HepG2 (cell line): ENCODE data around the gene ZNF77. TPM values are rescaled to one million over a fixed set of nuclear protein-coding genes. Genes with fewer than 3 reads are reported as not detected.

Source experiments
- CHD4 ChIP-seq: fragments of 200-600 bp; sonication (generic); IDR thresholded peaks from 2 replicates; pipeline ENCODE4 v1.7.0; 2017; ENCODE audit warnings: mild to moderate bottlenecking, low read length, borderline replicate concordance
- GTF2F1 ChIP-seq: fragments of 150-350 bp; IDR thresholded peaks from 2 replicates; pipeline ENCODE4 v1.6.1; 2014; ENCODE audit warnings: low read length
- MYNN ChIP-seq: sonication (generic); formaldehyde crosslinking; IDR thresholded peaks from 2 replicates; pipeline ENCODE4 v1.4.0; 2020; ENCODE audit warnings: mild to moderate bottlenecking, low read depth, missing genetic modification reagents
- ZNF20 ChIP-seq: sonication (generic); formaldehyde crosslinking; IDR thresholded peaks from 2 replicates; pipeline ENCODE4 v1.4.0; 2020; ENCODE audit warnings: mild to moderate bottlenecking, moderate library complexity, missing genetic modification reagents
- ZNF563 ChIP-seq: sonication (generic); formaldehyde crosslinking; IDR thresholded peaks from 2 replicates; pipeline ENCODE4 v1.8.0; 2022; ENCODE audit warnings: mild to moderate bottlenecking, moderate library complexity, missing genetic modification reagents
- polyA plus RNA-seq, 8 experiments: library from polyadenylated mRNA; depleted of rRNA in 3 of 8; stranded (reverse) in 7 of 8; unstranded in 1 of 8; fragments of >200 nt; fragmentation: Illumina TruSeq in 4 of 8; extraction: Trizol in 4 of 8; gene quantifications; 2 replicates each; pipeline versions ENCODE4 v1.2.1 to v1.2.3, GENCODE V29; 2011 to 2016; ENCODE audit warnings: low read depth in 4 of 8, missing spikeins in 1 of 8, mixed read lengths in 1 of 8; ENCODE audit not compliant: insufficient read depth in 1 of 8
- total RNA-seq, 5 experiments: library from RNA; depleted of rRNA; stranded (reverse); fragments of >200 nt; fragmentation: Illumina TruSeq; extraction: Trizol; gene quantifications; 2 replicates each; pipeline ENCODE4 v1.2.3, GENCODE V29; 2016; ENCODE audit warnings: low read depth in 1 of 5
- TF ChIP-seq, protein P1 (sequence below): sonication (generic); formaldehyde crosslinking; IDR thresholded peaks from 2 replicates; pipeline ENCODE4 v1.8.0; 2022; ENCODE audit warnings: mild to moderate bottlenecking, missing genetic modification reagents, moderate library complexity
- TF ChIP-seq, protein P2 (sequence below): sonication (generic); formaldehyde crosslinking; IDR thresholded peaks from 2 replicates; pipeline ENCODE4 v1.4.0; 2020; ENCODE audit warnings: missing genetic modification reagents, borderline replicate concordance
- TF ChIP-seq, protein P3 (sequence below), 2 experiments: sonication (generic) in 1 of 2; formaldehyde crosslinking in 1 of 2; IDR thresholded peaks; 2 replicates each; pipeline versions ENCODE4 v1.6.1 to v1.9.0; 2014 to 2022; ENCODE audit warnings: antibody characterized with exemption in 1 of 2, borderline replicate concordance in 1 of 2, inconsistent platforms in 1 of 2, low read depth in 1 of 2, missing genetic modification reagents in 1 of 2
- TF ChIP-seq, protein P4 (sequence below): sonication (generic); formaldehyde crosslinking; IDR thresholded peaks from 2 replicates; pipeline ENCODE4 v1.4.0; 2020; ENCODE audit warnings: mild to moderate bottlenecking, missing genetic modification reagents
- TF ChIP-seq, protein P5 (sequence below): sonication (generic); formaldehyde crosslinking; IDR thresholded peaks from 2 replicates; pipeline ENCODE4 v1.4.0; 2020; ENCODE audit warnings: low read depth, missing genetic modification reagents

Gene ZNF77
- total and polyA plus RNA-seq, 2 of the 13 experiments (the other 11 are each of a cell fraction or from before 2014, with no cell fraction given): 7.1 to 11.5 TPM

DNA sequence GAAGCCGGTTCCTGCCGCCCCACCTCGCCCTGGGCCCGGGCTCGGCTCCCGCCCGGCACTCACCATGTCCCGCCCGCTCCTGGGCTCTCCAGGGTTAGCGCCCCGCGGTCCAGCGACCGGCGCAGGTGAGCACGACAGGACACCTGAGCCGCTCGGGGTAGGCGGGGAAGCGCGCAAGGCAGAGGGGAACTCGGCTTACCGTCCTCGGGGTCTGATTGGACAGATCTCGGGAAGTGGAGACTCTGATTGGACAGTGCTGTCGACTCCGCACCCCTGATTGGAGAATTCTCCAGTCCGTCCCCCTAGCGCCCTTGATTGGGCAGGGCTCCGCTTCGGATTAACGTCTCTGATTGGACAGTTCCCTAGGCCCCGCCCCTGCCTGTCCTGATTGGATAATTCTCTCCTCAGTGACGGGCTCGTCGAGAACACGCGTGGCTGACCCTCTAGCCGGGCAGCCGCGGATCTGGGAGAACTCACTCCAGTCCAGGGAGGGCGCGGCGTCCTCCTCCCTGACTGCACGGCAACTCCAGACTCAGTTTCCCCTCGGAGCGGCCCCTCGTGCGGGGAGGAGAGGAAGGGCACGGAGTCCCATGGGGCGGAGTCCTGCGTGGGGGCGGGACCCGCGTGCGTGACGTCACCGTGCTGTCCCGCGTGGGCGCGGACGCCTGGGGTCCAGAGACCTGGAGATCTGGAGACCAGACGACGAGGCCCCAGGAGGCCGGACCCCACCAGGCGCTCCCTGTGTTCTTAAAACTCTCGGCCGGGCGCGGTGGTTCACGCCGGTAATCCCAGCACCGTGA is at the start of gene ZNF77 (continued):
- TF ChIP-seq, protein P1, sequence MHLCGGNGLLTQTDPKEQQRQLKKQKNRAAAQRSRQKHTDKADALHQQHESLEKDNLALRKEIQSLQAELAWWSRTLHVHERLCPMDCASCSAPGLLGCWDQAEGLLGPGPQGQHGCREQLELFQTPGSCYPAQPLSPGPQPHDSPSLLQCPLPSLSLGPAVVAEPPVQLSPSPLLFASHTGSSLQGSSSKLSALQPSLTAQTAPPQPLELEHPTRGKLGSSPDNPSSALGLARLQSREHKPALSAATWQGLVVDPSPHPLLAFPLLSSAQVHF (CRISPR knock-in tag): 0 out of 2 replicates have a peak, but pooled peaks have one; percentile 24
- TF ChIP-seq CHD4: peak; percentile 94
- TF ChIP-seq, protein P2, sequence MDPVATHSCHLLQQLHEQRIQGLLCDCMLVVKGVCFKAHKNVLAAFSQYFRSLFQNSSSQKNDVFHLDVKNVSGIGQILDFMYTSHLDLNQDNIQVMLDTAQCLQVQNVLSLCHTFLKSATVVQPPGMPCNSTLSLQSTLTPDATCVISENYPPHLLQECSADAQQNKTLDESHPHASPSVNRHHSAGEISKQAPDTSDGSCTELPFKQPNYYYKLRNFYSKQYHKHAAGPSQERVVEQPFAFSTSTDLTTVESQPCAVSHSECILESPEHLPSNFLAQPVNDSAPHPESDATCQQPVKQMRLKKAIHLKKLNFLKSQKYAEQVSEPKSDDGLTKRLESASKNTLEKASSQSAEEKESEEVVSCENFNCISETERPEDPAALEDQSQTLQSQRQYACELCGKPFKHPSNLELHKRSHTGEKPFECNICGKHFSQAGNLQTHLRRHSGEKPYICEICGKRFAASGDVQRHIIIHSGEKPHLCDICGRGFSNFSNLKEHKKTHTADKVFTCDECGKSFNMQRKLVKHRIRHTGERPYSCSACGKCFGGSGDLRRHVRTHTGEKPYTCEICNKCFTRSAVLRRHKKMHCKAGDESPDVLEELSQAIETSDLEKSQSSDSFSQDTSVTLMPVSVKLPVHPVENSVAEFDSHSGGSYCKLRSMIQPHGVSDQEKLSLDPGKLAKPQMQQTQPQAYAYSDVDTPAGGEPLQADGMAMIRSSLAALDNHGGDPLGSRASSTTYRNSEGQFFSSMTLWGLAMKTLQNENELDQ (CRISPR knock-in tag): no peak
- peak; percentile 26; the same call in 1 of the 2 replicates for TF ChIP-seq MYNN (CRISPR knock-in tag)
- peak; percentile 82 for TF ChIP-seq ZNF563 (CRISPR knock-in tag)
- TF ChIP-seq, protein P3, sequence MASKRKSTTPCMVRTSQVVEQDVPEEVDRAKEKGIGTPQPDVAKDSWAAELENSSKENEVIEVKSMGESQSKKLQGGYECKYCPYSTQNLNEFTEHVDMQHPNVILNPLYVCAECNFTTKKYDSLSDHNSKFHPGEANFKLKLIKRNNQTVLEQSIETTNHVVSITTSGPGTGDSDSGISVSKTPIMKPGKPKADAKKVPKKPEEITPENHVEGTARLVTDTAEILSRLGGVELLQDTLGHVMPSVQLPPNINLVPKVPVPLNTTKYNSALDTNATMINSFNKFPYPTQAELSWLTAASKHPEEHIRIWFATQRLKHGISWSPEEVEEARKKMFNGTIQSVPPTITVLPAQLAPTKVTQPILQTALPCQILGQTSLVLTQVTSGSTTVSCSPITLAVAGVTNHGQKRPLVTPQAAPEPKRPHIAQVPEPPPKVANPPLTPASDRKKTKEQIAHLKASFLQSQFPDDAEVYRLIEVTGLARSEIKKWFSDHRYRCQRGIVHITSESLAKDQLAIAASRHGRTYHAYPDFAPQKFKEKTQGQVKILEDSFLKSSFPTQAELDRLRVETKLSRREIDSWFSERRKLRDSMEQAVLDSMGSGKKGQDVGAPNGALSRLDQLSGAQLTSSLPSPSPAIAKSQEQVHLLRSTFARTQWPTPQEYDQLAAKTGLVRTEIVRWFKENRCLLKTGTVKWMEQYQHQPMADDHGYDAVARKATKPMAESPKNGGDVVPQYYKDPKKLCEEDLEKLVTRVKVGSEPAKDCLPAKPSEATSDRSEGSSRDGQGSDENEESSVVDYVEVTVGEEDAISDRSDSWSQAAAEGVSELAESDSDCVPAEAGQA (IDR thresholded peaks at IDR 0.05; ENCODE audit: low read depth): no peak; the same call in 1 of the 2 replicates
- TF ChIP-seq, protein P3 (CRISPR knock-in tag; IDR thresholded peaks at IDR 0.05; ENCODE audit: borderline replicate concordance): no peak
- TF ChIP-seq ZNF20 (CRISPR knock-in tag): no peak
- TF ChIP-seq GTF2F1: no peak
- TF ChIP-seq, protein P4, sequence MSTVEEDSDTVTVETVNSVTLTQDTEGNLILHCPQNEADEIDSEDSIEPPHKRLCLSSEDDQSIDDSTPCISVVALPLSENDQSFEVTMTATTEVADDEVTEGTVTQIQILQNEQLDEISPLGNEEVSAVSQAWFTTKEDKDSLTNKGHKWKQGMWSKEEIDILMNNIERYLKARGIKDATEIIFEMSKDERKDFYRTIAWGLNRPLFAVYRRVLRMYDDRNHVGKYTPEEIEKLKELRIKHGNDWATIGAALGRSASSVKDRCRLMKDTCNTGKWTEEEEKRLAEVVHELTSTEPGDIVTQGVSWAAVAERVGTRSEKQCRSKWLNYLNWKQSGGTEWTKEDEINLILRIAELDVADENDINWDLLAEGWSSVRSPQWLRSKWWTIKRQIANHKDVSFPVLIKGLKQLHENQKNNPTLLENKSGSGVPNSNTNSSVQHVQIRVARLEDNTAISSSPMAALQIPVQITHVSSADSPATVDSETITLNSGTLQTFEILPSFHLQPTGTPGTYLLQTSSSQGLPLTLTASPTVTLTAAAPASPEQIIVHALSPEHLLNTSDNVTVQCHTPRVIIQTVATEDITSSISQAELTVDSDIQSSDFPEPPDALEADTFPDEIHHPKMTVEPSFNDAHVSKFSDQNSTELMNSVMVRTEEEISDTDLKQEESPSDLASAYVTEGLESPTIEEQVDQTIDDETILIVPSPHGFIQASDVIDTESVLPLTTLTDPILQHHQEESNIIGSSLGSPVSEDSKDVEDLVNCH (CRISPR knock-in tag): no peak
- TF ChIP-seq, protein P5, sequence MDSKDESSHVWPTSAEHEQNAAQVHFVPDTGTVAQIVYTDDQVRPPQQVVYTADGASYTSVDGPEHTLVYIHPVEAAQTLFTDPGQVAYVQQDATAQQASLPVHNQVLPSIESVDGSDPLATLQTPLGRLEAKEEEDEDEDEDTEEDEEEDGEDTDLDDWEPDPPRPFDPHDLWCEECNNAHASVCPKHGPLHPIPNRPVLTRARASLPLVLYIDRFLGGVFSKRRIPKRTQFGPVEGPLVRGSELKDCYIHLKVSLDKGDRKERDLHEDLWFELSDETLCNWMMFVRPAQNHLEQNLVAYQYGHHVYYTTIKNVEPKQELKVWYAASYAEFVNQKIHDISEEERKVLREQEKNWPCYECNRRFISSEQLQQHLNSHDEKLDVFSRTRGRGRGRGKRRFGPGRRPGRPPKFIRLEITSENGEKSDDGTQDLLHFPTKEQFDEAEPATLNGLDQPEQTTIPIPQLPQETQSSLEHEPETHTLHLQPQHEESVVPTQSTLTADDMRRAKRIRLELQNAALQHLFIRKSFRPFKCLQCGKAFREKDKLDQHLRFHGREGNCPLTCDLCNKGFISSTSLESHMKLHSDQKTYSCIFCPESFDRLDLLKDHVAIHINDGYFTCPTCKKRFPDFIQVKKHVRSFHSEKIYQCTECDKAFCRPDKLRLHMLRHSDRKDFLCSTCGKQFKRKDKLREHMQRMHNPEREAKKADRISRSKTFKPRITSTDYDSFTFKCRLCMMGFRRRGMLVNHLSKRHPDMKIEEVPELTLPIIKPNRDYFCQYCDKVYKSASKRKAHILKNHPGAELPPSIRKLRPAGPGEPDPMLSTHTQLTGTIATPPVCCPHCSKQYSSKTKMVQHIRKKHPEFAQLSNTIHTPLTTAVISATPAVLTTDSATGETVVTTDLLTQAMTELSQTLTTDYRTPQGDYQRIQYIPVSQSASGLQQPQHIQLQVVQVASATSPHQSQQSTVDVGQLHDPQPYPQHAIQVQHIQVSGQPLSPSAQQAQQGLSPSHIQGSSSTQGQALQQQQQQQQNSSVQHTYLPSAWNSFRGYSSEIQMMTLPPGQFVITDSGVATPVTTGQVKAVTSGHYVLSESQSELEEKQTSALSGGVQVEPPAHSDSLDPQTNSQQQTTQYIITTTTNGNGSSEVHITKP (CRISPR knock-in tag): peak; percentile 41; the same call in 1 of the 2 replicates
